A673 (cell line): Measurements from ENCODE around the gene OR6Y1.

Experiments used
- EZH2 ChIP-seq: fragments of 200-600 bp; sonication (generic); IDR thresholded peaks from 2 replicates; pipeline ENCODE4 v1.6.1; 2017; ENCODE audit warnings: borderline replicate concordance, low read depth, mild to moderate bottlenecking, mixed read lengths, antibody characterized with exemption, low read length; ENCODE audit not compliant: poor library complexity, severe bottlenecking
- TF ChIP-seq, protein P1 (sequence below): fragments of 300-800, 200-600 bp; sonication (generic); conservative IDR thresholded peaks from 2 replicates; pipeline ENCODE4 v1.5.1; 2017; ENCODE audit warnings: low read depth, mild to moderate bottlenecking, antibody characterized with exemption, low read length, moderate library complexity, mixed read lengths

DNA sequence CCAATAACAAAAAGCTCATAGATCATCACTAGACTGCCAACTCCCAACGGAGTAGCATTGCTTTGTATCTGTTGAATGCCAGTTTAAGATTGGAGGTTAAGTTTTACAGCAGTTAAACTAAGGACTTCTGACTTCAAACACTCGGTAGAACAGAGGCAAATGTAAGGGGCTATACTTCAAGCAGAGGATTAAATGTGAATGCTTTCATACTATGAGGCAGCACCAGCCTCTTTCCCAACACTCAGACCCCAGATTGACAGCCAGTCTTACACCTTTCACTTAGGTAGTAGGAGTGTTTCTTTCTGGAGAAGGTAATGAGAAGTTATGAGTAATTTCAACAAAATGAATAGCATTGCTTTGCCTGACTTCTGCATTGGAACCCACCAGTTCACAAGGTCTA lies 59.4 kb downstream of the OR6Y1 start:
- TF ChIP-seq, protein P1, sequence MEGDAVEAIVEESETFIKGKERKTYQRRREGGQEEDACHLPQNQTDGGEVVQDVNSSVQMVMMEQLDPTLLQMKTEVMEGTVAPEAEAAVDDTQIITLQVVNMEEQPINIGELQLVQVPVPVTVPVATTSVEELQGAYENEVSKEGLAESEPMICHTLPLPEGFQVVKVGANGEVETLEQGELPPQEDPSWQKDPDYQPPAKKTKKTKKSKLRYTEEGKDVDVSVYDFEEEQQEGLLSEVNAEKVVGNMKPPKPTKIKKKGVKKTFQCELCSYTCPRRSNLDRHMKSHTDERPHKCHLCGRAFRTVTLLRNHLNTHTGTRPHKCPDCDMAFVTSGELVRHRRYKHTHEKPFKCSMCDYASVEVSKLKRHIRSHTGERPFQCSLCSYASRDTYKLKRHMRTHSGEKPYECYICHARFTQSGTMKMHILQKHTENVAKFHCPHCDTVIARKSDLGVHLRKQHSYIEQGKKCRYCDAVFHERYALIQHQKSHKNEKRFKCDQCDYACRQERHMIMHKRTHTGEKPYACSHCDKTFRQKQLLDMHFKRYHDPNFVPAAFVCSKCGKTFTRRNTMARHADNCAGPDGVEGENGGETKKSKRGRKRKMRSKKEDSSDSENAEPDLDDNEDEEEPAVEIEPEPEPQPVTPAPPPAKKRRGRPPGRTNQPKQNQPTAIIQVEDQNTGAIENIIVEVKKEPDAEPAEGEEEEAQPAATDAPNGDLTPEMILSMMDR: no peak
- TF ChIP-seq EZH2: no peak
